ENCODE measurements around the gene CCL18. TPM values are rescaled to one million over a fixed set of nuclear protein-coding genes. Genes with fewer than 3 reads are reported as not detected.

The CCL18 gene
- total RNA-seq, 1 donor from 2014 or later: not detected

DNA sequence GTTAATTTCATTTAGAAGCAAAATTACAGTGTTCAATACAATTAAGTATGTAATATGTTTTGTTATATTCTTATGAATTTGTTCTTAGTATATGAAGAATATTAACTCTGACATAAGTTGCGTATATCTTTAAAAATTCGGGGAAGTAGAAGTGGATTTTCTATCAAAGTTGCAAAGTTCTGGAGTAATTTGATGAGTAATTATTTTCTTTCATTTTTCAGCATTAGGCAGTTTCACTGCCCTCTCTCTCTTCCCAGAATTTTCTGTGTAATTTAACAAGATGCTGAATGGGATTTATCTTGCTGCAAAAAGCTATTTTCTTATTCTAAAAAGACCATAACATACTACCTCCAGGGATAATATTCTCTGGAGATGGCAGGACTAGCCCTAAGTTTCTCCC, 8.9 kb upstream of the CCL18 start:
- H3K4me1 Mint-ChIP-seq (ENCODE audit: low read depth): no peaks in the 10 kb centered on the region
- H3K27ac Mint-ChIP-seq: no peak overlapping the region
- intact Hi-C loops (cut with micrococcal nuclease): no loop called here
- no peak for DNase-seq (ENCODE audit: low spot score)
- peaks cover 1% of the 10 kb centered on the region for H3K9me3 Mint-ChIP-seq
- no peaks in the 10 kb centered on the region for H3K36me3 Mint-ChIP-seq (ENCODE audit: low read depth)
- H3K4me3 Mint-ChIP-seq: no peak overlapping the region
- H3K27me3 Mint-ChIP-seq (ENCODE audit: insufficient read depth): peaks cover 14% of the 10 kb centered on the region

DNA sequence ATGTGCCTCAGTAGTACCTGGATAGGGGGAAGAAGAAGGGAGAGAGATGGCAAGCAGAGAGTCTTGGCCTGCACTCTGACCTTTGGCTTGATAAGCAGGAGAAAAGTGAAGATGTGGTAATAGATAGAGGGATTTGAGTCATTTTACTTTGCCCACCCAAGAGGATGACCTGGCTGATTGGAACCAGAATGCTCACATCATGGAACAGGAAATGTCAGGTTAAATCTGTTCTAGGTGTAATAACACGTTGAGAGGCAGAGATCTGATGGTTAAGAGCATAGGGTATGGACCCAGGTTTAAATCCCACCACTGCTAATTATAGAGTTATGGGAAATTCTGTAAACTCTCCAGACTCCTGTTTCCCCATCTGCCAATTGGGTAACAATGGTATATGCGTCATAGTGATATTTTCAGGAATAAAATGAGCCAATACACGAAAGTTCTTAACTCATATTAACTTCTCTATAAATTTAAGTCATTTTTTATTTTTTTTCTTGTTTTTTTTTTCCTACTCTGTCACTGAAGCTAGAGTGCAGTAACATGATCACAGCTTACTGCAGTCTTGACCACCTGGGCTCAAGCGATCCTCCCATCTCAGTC, 8.1 kb upstream of the CCL18 start:
- Mint-ChIP-seq H3K27me3 (ENCODE audit: insufficient read depth) (peaks cover 13% of the 10 kb centered on the region), H3K27ac (no peak overlapping the region), H3K36me3 (ENCODE audit: low read depth) (no peaks in the 10 kb centered on the region), H3K9me3 (no peaks in the 10 kb centered on the region), H3K4me3 (no peak overlapping the region), H3K4me1 (ENCODE audit: low read depth) (no peaks in the 10 kb centered on the region)
- intact Hi-C loops (cut with micrococcal nuclease): no loop called here
- no peak for DNase-seq (ENCODE audit: low spot score)

DNA sequence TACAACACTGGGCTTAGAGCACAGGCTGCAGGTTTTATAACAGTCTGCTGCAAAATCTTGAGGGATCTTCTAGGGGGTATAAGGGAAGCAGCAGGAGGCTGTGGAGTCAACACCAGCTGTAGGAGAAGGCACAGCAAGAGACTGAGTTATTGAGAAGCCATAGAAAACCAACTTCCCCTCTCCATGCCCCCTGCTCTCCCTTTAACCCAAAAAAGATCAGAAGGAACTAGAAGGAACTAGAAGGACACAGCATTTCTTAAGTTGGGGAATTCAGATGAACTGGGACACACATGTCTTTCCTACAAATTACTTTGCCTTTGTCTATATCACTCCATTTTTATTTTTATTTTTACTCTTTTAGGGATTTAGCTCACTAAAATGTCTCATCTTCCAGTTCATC, 6.2 kb upstream of the CCL18 start:
- Mint-ChIP-seq H3K27me3 (ENCODE audit: insufficient read depth) (peaks cover 4% of the 10 kb centered on the region), H3K4me1 (ENCODE audit: low read depth) (no peaks in the 10 kb centered on the region), H3K4me3 (no peak overlapping the region), H3K27ac (no peak overlapping the region), H3K9me3 (no peaks in the 10 kb centered on the region), H3K36me3 (ENCODE audit: low read depth) (no peaks in the 10 kb centered on the region)
- no peak for DNase-seq (ENCODE audit: low spot score)
- intact Hi-C loops (cut with micrococcal nuclease): no loop called here

DNA sequence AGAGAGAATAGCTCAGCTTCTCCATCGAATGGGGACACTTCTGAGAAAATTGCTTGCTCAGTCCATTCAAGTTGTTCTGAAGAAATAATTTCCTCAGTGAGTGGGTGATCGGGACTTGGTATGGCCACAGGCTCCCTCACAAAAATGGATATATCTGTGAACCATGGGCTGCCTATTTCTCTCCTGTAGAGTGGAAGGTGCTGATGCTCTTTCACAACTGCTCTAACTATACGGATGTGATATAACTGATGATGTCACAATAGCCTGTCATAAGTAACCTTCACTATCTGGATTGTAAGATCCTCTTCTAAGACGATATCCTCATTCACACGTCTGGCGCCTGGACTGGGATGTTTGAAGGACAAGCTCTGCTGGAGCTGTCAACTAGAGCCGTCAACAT, 4.7 kb upstream of the CCL18 start:
- Mint-ChIP-seq H3K27me3 (ENCODE audit: insufficient read depth) (peaks cover 1% of the 10 kb centered on the region), H3K4me3 (no peak overlapping the region), H3K9me3 (peaks cover 3% of the 10 kb centered on the region), H3K27ac (no peak overlapping the region), H3K4me1 (ENCODE audit: low read depth) (no peaks in the 10 kb centered on the region), H3K36me3 (ENCODE audit: low read depth) (no peaks in the 10 kb centered on the region)
- DNase-seq (ENCODE audit: low spot score): no peak
- intact Hi-C loops (cut with micrococcal nuclease): no loop called here

DNA sequence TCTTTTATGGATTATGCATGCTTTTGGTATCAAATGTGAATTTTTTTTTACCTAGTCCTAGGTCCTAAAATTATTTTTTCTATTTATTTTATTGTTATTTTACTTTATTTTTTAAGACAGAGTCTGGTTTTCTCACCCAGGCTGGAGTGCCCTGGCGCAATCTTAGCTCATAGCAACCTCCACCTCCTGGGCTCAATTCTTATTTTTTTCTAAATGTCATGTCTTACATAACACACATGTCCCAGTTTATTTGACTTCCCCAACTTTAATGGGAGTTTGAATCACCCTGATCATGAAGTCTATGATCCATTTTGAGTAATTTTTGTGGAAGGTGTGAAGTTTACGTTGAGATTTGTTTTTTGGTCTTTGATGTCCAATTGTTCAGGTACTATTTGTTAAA, 3.3 kb upstream of the CCL18 start:
- Mint-ChIP-seq H3K4me1 (ENCODE audit: low read depth) (no peaks in the 10 kb centered on the region), H3K36me3 (ENCODE audit: low read depth) (no peaks in the 10 kb centered on the region)

DNA sequence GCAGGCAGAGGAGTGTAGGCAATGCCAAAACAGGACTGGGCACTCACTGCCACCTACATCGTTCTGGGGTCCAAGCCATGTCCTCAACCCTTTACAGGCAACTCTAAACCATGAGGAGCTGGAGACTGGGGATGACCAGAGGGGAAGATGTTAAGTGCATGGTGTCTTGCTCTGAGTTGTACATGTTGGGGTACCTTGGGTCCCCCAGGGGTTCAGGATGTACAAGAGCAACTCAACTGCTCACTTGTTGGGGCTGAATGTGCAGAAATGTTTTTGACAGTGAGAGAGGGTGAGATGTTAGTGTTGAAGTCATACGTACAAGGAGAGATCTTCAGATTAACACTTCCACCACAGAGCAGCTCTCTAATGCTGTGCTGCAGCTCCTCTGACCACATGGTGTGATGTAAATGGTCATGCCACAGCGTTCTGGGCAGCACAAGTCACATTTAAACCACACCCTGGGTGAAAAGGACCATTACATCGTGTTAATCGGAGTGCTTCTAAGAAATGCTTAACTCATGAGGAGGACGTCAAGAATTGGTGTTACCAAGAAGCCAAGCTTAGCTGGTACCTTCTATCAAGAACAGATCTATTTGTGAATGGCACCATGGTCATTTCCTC, 2.4 kb downstream of the CCL18 start:
- Mint-ChIP-seq H3K27ac (peak overlapping the region; percentile 49), H3K4me3 (no peak overlapping the region), H3K27me3 (ENCODE audit: insufficient read depth) (peaks cover 6% of the 10 kb centered on the region), H3K9me3 (peaks cover 3% of the 10 kb centered on the region), H3K4me1 (ENCODE audit: low read depth) (peaks cover 9% of the 10 kb centered on the region), H3K36me3 (ENCODE audit: low read depth) (no peaks in the 10 kb centered on the region)
- DNase-seq (ENCODE audit: low spot score): no peak
- intact Hi-C loops (cut with micrococcal nuclease): no loop called here

More for the DNA sequence above, 3.3 kb upstream of the CCL18 start:
- no peak for DNase-seq (ENCODE audit: low spot score)
- Mint-ChIP-seq H3K4me3 (no peak overlapping the region), H3K9me3 (peaks cover 3% of the 10 kb centered on the region), H3K27ac (no peak overlapping the region), H3K27me3 (ENCODE audit: insufficient read depth) (peaks cover 1% of the 10 kb centered on the region)
- intact Hi-C loops (cut with micrococcal nuclease): loop anchor here (5.0 kb wide), 1 partner anchor 49 kb away; no protein-coding TSS in a partner anchor

DNA sequence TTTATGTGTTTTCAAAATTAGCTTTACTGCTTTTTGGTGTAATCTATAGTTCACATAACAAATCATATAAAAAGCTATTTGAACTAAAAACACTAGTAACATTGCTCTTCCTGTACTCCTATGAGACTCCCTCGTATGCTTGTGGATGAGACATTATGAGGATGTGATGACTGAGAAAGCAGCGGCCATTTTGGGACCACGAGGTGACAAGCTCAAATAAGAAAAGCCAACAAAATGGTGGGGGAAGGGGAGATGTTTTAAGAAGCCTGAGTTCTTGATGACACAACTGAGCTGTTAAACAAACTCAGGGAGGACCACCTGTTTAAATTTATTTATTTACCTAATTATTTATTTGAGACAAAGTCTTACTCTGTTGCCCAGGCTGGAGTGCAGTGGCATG, 4.5 kb downstream of the CCL18 start:
- intact Hi-C loops (cut with micrococcal nuclease): no loop called here
- no peak for DNase-seq (ENCODE audit: low spot score)
- peaks cover under 1% of the 10 kb centered on the region for H3K9me3 Mint-ChIP-seq
- no peak overlapping the region for H3K4me3 Mint-ChIP-seq
- no peak overlapping the region for H3K27ac Mint-ChIP-seq
- H3K36me3 Mint-ChIP-seq (ENCODE audit: low read depth): no peaks in the 10 kb centered on the region
- H3K4me1 Mint-ChIP-seq (ENCODE audit: low read depth): peaks cover 21% of the 10 kb centered on the region
- peaks cover 6% of the 10 kb centered on the region for H3K27me3 Mint-ChIP-seq (ENCODE audit: insufficient read depth)

DNA sequence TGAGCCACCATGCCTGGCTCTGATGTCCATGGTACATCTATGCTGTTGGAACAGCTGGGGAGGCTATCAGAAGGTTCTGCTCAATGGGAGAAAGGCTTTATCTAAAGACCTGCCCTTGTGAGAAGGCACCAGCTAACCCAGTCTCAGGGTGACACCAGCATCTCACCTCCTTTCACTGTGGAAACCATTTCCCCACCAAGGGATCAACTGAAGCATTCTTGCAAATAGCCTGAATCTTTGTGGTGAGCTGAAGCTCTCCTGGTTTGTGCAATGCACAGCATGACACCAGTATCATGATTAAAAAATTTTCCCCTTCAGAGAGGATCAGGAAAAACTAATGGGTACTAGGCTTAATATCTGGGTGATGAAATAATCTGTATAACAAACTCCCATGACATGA, 5.1 kb downstream of the CCL18 start:
- H3K36me3 Mint-ChIP-seq (ENCODE audit: low read depth): no peaks in the 10 kb centered on the region
- H3K27me3 Mint-ChIP-seq (ENCODE audit: insufficient read depth): peaks cover 6% of the 10 kb centered on the region
- no peak for DNase-seq (ENCODE audit: low spot score)
- H3K27ac Mint-ChIP-seq: peak overlapping the region; percentile 36
- H3K4me1 Mint-ChIP-seq (ENCODE audit: low read depth): peaks cover 26% of the 10 kb centered on the region
- intact Hi-C loops (cut with micrococcal nuclease): no loop called here
- H3K4me3 Mint-ChIP-seq: no peak overlapping the region
- no peaks in the 10 kb centered on the region for H3K9me3 Mint-ChIP-seq

DNA sequence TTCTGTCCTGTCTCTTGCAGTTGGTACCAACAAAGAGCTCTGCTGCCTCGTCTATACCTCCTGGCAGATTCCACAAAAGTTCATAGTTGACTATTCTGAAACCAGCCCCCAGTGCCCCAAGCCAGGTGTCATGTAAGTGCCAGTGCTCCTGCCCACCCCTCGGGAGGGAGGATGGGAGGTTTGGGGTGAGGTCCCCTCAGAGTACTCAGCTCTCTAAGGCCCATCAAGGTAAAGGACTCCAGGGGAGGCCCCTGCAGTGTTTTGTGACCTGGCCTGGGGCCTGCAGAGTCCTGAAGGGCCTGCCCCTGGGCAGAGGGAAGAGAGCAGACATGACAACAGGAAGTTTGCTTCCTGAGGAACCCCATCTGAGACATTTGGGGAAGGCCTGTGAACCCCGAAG, 6.4 kb downstream of the CCL18 start:
- peaks cover 6% of the 10 kb centered on the region for H3K27me3 Mint-ChIP-seq (ENCODE audit: insufficient read depth)
- DNase-seq (ENCODE audit: low spot score): no peak
- intact Hi-C loops (cut with micrococcal nuclease): loop anchor here (5.0 kb wide), 3 partner anchors 178 to 223 kb away; no protein-coding TSS in a partner anchor
- H3K4me3 Mint-ChIP-seq: no peak overlapping the region
- H3K9me3 Mint-ChIP-seq: no peaks in the 10 kb centered on the region
- peaks cover 32% of the 10 kb centered on the region for H3K4me1 Mint-ChIP-seq (ENCODE audit: low read depth)
- no peak overlapping the region for H3K27ac Mint-ChIP-seq
- no peaks in the 10 kb centered on the region for H3K36me3 Mint-ChIP-seq (ENCODE audit: low read depth)

DNA sequence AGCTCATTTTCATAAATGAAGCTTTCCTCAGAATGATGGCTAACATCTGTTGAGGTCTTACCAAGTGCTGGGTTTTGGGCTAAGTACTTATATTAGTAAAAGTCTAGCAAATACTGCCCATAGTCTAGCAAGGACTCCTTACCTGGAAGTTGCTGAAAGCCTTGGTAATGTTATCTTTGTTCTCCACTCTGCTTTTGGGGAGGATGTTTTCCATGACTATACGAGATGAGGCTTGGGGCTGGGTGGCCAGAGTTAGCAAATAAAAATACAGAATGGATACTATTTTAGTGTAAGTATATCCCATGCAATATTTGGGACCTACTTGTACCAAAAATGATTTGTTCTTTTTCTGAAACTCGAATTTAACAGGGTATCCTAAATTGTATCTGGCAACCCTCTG, 7.7 kb downstream of the CCL18 start:
- Mint-ChIP-seq H3K27ac (no peak overlapping the region), H3K9me3 (no peaks in the 10 kb centered on the region), H3K4me3 (no peak overlapping the region), H3K36me3 (ENCODE audit: low read depth) (peaks cover 2% of the 10 kb centered on the region), H3K4me1 (ENCODE audit: low read depth) (peaks cover 26% of the 10 kb centered on the region), H3K27me3 (ENCODE audit: insufficient read depth) (peaks cover 4% of the 10 kb centered on the region)
- DNase-seq (ENCODE audit: low spot score): no peak
- intact Hi-C loops (cut with micrococcal nuclease): loop anchor here (1.0 to 5.0 kb wide), 7 partner anchors 32 to 224 kb away; partner anchors contain the start of gene CCL4

DNA sequence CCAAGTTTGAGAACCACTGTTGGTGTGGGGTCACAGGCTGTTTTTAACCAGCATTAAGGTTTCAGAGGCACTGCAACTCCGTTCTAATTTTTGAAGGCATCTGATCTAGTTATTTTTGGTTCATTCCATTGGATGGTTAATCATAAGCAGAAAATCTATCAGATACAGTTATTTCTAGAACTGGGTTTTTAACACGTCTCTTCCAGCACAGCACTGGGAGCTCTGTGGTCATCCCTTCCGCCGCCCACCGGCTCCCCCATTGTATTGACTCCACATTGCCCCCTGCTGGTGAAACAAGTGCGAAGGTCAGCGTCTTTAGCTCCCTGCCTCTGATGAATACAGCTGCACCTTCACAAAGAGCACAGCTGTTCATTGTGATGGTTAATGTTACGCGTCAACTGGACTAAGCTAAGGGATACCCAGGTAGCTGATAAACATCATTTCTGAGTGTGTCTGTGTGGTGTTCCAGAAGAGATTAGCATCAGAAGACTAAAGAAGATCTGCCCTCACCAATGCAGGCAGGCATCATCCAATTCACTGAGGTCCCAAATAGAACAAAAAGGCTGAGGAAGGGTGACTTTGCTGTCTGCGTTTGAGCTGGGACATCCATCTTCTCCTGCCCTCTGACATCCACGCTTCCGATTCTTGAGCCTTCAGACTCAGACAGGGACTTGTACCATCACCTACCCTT, 8.5 kb downstream of the CCL18 start:
- peaks cover 4% of the 10 kb centered on the region for H3K27me3 Mint-ChIP-seq (ENCODE audit: insufficient read depth)
- peaks cover 2% of the 10 kb centered on the region for H3K36me3 Mint-ChIP-seq (ENCODE audit: low read depth)
- peaks cover 23% of the 10 kb centered on the region for H3K4me1 Mint-ChIP-seq (ENCODE audit: low read depth)
- H3K4me3 Mint-ChIP-seq: no peak overlapping the region
- intact Hi-C loops (cut with micrococcal nuclease): loop anchor here (1.0 to 5.0 kb wide), 7 partner anchors 31 to 225 kb away; partner anchors contain the start of gene CCL4
- peak overlapping the region; percentile 54 for H3K27ac Mint-ChIP-seq
- H3K9me3 Mint-ChIP-seq: no peaks in the 10 kb centered on the region
- DNase-seq (ENCODE audit: low spot score): peak; percentile 48

DNA sequence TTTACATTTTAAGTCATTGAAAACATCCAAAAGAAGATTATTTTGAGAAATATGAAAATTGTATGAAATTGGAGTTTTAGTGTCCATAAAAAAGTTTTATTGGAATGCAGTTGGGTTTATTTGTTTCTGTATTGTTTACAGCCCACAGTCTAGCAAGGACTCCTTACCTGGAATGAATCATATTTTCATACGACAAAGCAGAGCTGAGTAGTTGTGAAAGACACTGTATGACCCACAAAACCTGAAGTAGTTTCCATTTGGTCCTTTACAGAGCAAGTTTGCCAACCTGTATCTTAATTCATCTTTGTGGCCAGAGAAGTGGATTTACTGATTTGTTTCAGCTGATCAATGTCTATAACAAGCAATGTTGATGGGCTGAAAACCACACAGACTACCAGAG, 10.3 kb downstream of the CCL18 start:
- Mint-ChIP-seq H3K9me3 (no peaks in the 10 kb centered on the region), H3K4me3 (no peak overlapping the region), H3K36me3 (ENCODE audit: low read depth) (peaks cover 2% of the 10 kb centered on the region), H3K27ac (peak overlapping the region; percentile 71), H3K27me3 (ENCODE audit: insufficient read depth) (peaks cover 7% of the 10 kb centered on the region), H3K4me1 (ENCODE audit: low read depth) (peaks cover 23% of the 10 kb centered on the region)
- DNase-seq (ENCODE audit: low spot score): no peak
- intact Hi-C loops (cut with micrococcal nuclease): loop anchor here (1.0 to 5.0 kb wide), 6 partner anchors 8 to 227 kb away; partner anchors contain the start of gene CCL3

All from activated T-helper 1 cell treated with anti-CD3 and anti-CD28 coated beads, Interleukin-12 subunit alpha, Interleukin-12 subunit beta, Interleukin-2, Interleukin-4 antibody, amounts not matched to agents 30 ng/mL and 10 ng/mL and 1 ng/mL, durations not matched to agents 14 hours and 24 hours and 36 hours (primary cell).